HEK293T (cell line): ENCODE results near the gene ZNF697.

Experiments
- BHLHE40 ChIP-seq: fragments of 450-650 bp; IDR thresholded peaks from 2 replicates; pipeline ENCODE4 v1.6.1; 2016; ENCODE audit warnings: mild to moderate bottlenecking, moderate library complexity, borderline replicate concordance
- ELF4 ChIP-seq: fragments of 450-650 bp; IDR thresholded peaks from 2 replicates; pipeline ENCODE4 v1.6.1; 2017; ENCODE audit warnings: antibody characterized with exemption
- FOXA1 ChIP-seq: fragments of 450-650 bp; IDR thresholded peaks from 2 replicates; pipeline ENCODE4 v1.6.1; 2016; ENCODE audit warnings: mild to moderate bottlenecking
- FOXM1 ChIP-seq: fragments of 450-650 bp; IDR thresholded peaks from 2 replicates; pipeline ENCODE4 v1.6.1; 2017; ENCODE audit warnings: mild to moderate bottlenecking, borderline replicate concordance
- LEF1 ChIP-seq: fragments of 450-650 bp; IDR thresholded peaks from 2 replicates; pipeline ENCODE4 v1.6.1; 2017; ENCODE audit warnings: mild to moderate bottlenecking, borderline replicate concordance
- SUZ12 ChIP-seq: fragments of 450-650 bp; IDR thresholded peaks from 2 replicates; pipeline ENCODE4 v1.6.1; 2016; ENCODE audit warnings: mild to moderate bottlenecking

DNA sequence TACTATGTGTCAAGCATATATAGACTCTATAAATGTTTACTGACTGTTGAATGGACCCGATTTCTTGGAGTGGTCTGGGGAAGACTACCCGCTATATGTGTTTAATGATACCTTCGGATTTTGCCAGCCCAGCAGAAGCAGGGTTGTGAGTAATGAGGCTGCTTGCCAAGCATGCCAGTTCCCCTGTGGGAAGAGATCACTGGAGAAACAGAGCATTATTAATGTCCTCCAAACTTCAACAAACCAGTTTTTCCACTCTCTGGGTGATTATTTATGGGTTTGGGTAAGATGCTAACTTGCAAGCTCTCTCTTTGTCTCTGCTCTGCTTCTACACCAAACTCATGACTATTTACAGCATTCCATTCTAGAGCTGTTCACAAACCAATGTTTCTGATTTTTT, 38.6 kb upstream of the ZNF697 start:
- no peak for TF ChIP-seq LEF1
- TF ChIP-seq FOXM1, result no peak
- TF ChIP-seq ELF4, result no peak
- TF ChIP-seq FOXA1, result no peak
- TF ChIP-seq BHLHE40, result no peak
- TF ChIP-seq SUZ12, result no peak
